ENCODE results near the gene SCNN1A. TPM values are rescaled to one million over a fixed set of nuclear protein-coding genes. Genes with fewer than 3 reads are reported as not detected.

The SCNN1A gene
- total and polyA plus RNA-seq, 2 of the 13 experiments (the other 11 are each of a cell fraction or from before 2014, with no cell fraction given), result 1.5 to 14.6 TPM

DNA sequence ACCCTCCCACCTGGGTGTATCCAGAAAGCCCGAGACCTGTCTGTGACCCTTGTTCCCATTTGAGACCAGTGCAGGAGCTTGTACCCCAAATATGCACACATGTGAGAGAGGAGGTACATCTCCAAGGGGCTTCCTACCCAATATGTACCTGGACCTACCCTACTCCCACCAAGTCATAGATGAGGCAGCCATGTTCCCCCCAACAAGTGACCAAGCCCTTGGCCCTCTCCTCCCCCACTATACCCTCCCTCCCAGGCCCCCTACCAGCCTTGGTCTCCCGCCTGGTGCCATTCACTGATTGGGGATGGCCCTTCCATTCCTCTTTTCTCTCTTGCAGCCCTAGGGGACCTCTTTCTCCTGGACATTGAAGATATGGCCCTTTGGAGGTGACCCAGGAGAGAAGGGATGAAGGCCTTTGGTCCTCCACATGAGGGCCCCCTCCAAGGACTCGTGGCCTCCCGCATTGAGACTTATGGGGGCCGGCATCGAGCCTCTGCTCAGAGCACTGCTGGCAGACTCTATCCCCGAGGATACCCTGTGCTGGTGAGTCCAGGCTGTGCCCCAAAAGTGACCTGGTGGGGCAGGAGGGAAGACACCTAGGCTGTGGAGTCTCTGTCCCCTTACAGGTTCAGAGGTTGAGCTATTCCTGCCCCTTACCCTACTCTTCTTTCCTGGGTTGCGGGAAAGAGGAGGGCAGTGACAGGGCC is 63.4 kb downstream of the SCNN1A start (continued):
- TF ChIP-seq ZSCAN9 (CRISPR knock-in tag; IDR thresholded peaks at IDR 0.05; ENCODE audit: borderline replicate concordance), result no peak
- TF ChIP-seq SNAI1 (CRISPR knock-in tag; IDR thresholded peaks at IDR 0.05; ENCODE audit: borderline replicate concordance), result no peak

DNA sequence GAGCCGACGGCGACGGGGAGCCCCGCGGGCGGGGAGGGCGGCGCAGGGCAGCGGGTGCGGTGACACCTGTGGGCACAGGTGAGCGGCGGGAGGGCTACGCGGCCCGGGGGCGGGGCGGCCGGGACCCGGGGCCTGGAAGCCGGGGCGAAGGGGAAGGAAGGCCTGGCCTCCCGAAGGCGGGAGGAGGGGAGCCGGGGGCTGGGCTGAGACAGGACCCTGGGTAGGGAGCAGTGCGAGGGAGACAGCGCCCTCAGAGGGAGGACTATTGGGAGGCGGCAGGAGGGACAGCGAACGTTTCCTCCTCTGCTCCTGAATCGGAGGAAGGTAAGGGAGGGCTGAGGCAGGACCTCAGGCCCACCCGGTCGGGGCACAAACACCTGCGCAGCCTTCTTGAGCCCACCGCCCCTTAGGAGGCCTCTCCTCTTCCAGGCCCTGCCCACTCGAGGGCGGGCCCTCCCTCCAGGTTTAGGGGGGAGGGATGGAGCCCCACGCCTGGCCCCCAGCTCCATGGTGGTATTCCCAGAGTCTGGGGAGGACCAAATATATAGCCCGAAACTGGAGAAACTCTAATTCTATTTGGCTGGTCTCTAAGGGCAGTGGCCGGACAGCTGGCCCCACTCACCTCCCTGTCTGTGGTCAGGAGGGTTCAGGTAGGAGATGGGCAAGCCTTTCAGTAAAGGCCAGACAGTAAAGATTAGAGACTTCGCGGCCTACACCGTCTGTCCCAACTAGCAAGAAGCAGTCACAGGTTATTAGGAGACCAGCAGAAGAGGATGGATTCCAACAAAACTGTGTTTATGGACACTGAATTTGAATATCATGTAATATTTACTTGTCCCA is 64.4 kb downstream of the SCNN1A start:
- WGBS (ENCODE audit: low lambda C conversion rate), result 17% methylated on average over 29 of the region's 43 CpGs
- TF ChIP-seq CBFB (CRISPR knock-in tag; IDR thresholded peaks at IDR 0.05) (no peak), ZNF180 (CRISPR knock-in tag; IDR thresholded peaks at IDR 0.05; ENCODE audit: borderline replicate concordance, low read depth) (no peak), ZKSCAN5 (CRISPR knock-in tag; IDR thresholded peaks at IDR 0.05) (no peak), ZNF703 (CRISPR knock-in tag; IDR thresholded peaks at IDR 0.05; ENCODE audit: borderline replicate concordance) (0 out of 2 replicates have a peak, but pooled peaks have one; percentile 12), NR2F6 (IDR thresholded peaks at IDR 0.05) (no peak), NR2F6 (CRISPR knock-in tag; IDR thresholded peaks at IDR 0.05) (no peak), HOXA5 (CRISPR knock-in tag; IDR thresholded peaks at IDR 0.05) (peak; percentile 11; the same call in 1 of the 2 replicates), ZNF274 (CRISPR knock-in tag; IDR thresholded peaks at IDR 0.05) (no peak), ZBTB7B (CRISPR knock-in tag; IDR thresholded peaks at IDR 0.05) (no peak), ZSCAN30 (CRISPR knock-in tag; IDR thresholded peaks at IDR 0.05) (peak; percentile 61; the same call in 1 of the 2 replicates), PAWR (CRISPR knock-in tag; IDR thresholded peaks at IDR 0.05; ENCODE audit: borderline replicate concordance) (no peak), ZNF263 (CRISPR knock-in tag; IDR thresholded peaks at IDR 0.05) (peak; percentile 83)
- TF ChIP-seq, protein P1, sequence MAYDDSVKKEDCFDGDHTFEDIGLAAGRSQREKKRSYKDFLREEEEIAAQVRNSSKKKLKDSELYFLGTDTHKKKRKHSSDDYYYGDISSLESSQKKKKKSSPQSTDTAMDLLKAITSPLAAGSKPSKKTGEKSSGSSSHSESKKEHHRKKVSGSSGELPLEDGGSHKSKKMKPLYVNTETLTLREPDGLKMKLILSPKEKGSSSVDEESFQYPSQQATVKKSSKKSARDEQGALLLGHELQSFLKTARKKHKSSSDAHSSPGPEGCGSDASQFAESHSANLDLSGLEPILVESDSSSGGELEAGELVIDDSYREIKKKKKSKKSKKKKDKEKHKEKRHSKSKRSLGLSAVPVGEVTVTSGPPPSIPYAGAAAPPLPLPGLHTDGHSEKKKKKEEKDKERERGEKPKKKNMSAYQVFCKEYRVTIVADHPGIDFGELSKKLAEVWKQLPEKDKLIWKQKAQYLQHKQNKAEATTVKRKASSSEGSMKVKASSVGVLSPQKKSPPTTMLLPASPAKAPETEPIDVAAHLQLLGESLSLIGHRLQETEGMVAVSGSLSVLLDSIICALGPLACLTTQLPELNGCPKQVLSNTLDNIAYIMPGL (CRISPR knock-in tag; IDR thresholded peaks at IDR 0.05; ENCODE audit: borderline replicate concordance in 1 of 2, low read depth in 1 of 2), result peak in 1 of 2 experiments; percentile 14; a peak in 1 of 4 replicates
- TF ChIP-seq, protein P2, sequence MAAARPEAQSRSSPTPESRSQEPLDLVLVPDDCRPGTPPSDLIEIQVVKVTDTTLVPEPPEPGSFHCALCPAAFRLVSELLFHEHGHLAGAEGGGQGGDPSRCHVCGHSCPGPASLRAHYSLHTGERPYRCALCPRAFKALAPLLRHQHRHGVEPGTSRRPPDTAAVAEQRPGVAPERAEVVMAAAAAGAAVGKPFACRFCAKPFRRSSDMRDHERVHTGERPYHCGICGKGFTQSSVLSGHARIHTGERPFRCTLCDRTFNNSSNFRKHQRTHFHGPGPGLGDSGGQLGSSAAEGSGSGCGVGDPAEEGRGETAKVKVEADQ (CRISPR knock-in tag; IDR thresholded peaks at IDR 0.05; ENCODE audit: borderline replicate concordance), result no peak
- TF ChIP-seq, protein P3, sequence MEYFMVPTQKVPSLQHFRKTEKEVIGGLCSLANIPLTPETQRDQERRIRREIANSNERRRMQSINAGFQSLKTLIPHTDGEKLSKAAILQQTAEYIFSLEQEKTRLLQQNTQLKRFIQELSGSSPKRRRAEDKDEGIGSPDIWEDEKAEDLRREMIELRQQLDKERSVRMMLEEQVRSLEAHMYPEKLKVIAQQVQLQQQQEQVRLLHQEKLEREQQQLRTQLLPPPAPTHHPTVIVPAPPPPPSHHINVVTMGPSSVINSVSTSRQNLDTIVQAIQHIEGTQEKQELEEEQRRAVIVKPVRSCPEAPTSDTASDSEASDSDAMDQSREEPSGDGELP (IDR thresholded peaks at IDR 0.05; ENCODE audit: borderline replicate concordance, low read depth), result no peak

More for the DNA sequence above, 64.4 kb downstream of the SCNN1A start:
- H3K9ac ChIP-seq (ENCODE audit: insufficient read depth, low read depth, low read length), result peak overlapping the region; percentile 92
- H3K4me1 ChIP-seq (ENCODE audit: insufficient read depth, low read length), result peaks cover 57% of the 10 kb centered on the region
- H4K20me1 ChIP-seq (ENCODE audit: insufficient read depth, low read length), result no peaks in the 10 kb centered on the region
- H3K4me3 ChIP-seq (replicated peaks in 1 of 3; ENCODE audit: insufficient read depth in 1 of 3, low read depth in 2 of 3, low read length in 3 of 3), result peak overlapping the region; percentile 60 to 82 (median 75)
- H3K27me3 ChIP-seq (ENCODE audit: control insufficient read depth in 1 of 2, insufficient read depth in 2 of 2, low read length in 2 of 2), result peaks cover 0 to 4% of the 10 kb centered on the region in 2 experiments; a peak in 1 of 5 replicates
- DNase-seq (ENCODE audit: low spot score) (no peak), ATAC-seq (peak; percentile 9), FAIRE-seq (no peak)
- POLR2A ChIA-PET, result interaction anchor here (0.9 to 2.5 kb wide), 14 partner anchors 9 to 378 kb away, joined by 3 to 53 read pairs (median 5); partner anchors contain the start of genes GAPDH, LTBR and TNFRSF1A
- no peak overlapping the region for H2AFZ ChIP-seq (ENCODE audit: low read length)
- H3K27ac ChIP-seq (ENCODE audit: extremely low read length, insufficient read depth, low read length), result peak overlapping the region; percentile 97
- peaks cover 1 to 20% of the 10 kb centered on the region in 2 experiments; a peak in 3 of 5 replicates for H3K36me3 ChIP-seq (replicated peaks in 1 of 2; ENCODE audit: control insufficient read depth in 1 of 2, insufficient read depth in 2 of 2, low read length in 2 of 2)
- in situ Hi-C loops (cut with HindIII; ENCODE audit: extremely low pct_ligation_motif_present, low pct_unique_long_range_greater_than_20kb) (no loop called here), intact Hi-C loops (cut with micrococcal nuclease; ENCODE audit: unreplicated experiment) (no loop called here)
- CTCF ChIA-PET (ENCODE audit: low intra/inter-chr PET ratio, low total read pairs), result no interaction called here
- TSS peak; percentile 46 for BruUV-seq (replicated peaks)
- H3K9me3 ChIP-seq (ENCODE audit: low read length), result no peaks in the 10 kb centered on the region
- H3K79me2 ChIP-seq (ENCODE audit: insufficient read depth, low read length), result no peaks in the 10 kb centered on the region
- H3K4me2 ChIP-seq (ENCODE audit: low read depth, low read length), result peak overlapping the region; percentile 91

All from HepG2 (cell line).